Neuronal stem cell (in vitro differentiated cells): ENCODE measurements around the gene AOC2.

Experiments
- DNase-seq: peaks from one replicate; pipeline ENCODE4 v3.0.0-alpha.2; 2013; ENCODE audit warnings: low spot score
- H2AFZ ChIP-seq: one replicate; pipeline ENCODE4 v1.6.1; 2013; ENCODE audit warnings: mild to moderate bottlenecking, low read length, inconsistent platforms
- H2AK5ac ChIP-seq: 2 replicates; pipeline ENCODE4 v1.6.1; 2013; ENCODE audit warnings: low read depth, mild to moderate bottlenecking, inconsistent platforms, low read length, moderate library complexity, mixed read lengths
- H2BK120ac ChIP-seq: 2 replicates; pipeline ENCODE4 v1.6.1; 2013; ENCODE audit warnings: low read depth, mild to moderate bottlenecking, inconsistent platforms, low read length, moderate library complexity, mixed read lengths
- H2BK12ac ChIP-seq: one replicate; pipeline ENCODE4 v1.6.1; 2013; ENCODE audit warnings: low read length, inconsistent platforms
- H2BK15ac ChIP-seq: 2 replicates; pipeline ENCODE4 v1.6.1; 2013; ENCODE audit warnings: mild to moderate bottlenecking, low read length, inconsistent platforms, mixed read lengths
- H2BK5ac ChIP-seq: one replicate; pipeline ENCODE4 v1.6.1; 2013; ENCODE audit warnings: inconsistent platforms, mild to moderate bottlenecking, low read length, moderate library complexity
- H3K14ac ChIP-seq: one replicate; pipeline ENCODE4 v1.6.1; 2013; ENCODE audit warnings: low read length, inconsistent platforms
- H3K18ac ChIP-seq: 2 replicates; pipeline ENCODE4 v1.6.1; 2013; ENCODE audit warnings: low read length, inconsistent platforms
- H3K23ac ChIP-seq: 2 replicates; pipeline ENCODE4 v1.6.1; 2013; ENCODE audit warnings: low read depth, mild to moderate bottlenecking, mixed read lengths, low read length, inconsistent platforms; ENCODE audit not compliant: poor library complexity
- H3K27ac ChIP-seq: replicated peaks from 3 replicates; pipeline ENCODE4 v1.5.1; 2013; ENCODE audit warnings: low read length, inconsistent platforms
- H3K27me3 ChIP-seq, 3 experiments: 2 replicates each; pipeline ENCODE4 v1.6.1; 2013; ENCODE audit warnings: low read length in 3 of 3, mild to moderate bottlenecking in 2 of 3, inconsistent platforms in 1 of 3, low read depth in 1 of 3, mixed read lengths in 1 of 3, moderate library complexity in 1 of 3; ENCODE audit not compliant: control insufficient read depth in 3 of 3, insufficient read depth in 3 of 3
- H3K36me3 ChIP-seq, 2 donors: replicated peaks in 1 of 2; 2 replicates each; pipeline ENCODE4 v1.6.1; 2013; ENCODE audit warnings: low read length in 2 of 2; ENCODE audit not compliant: control insufficient read depth in 2 of 2, insufficient read depth in 2 of 2
- H3K4ac ChIP-seq: 2 replicates; pipeline ENCODE4 v1.6.1; 2013; ENCODE audit warnings: inconsistent platforms, mild to moderate bottlenecking, low read length, moderate library complexity
- H3K4me1 ChIP-seq, 2 donors: 1 replicate in 1 of 2; 2 replicates in 1 of 2; pipeline ENCODE4 v1.6.1; 2013; ENCODE audit warnings: low read length in 2 of 2, low read depth in 1 of 2; ENCODE audit not compliant: control insufficient read depth in 2 of 2, insufficient read depth in 1 of 2
- H3K4me2 ChIP-seq: one replicate; pipeline ENCODE4 v1.6.1; 2013; ENCODE audit warnings: mild to moderate bottlenecking, low read length, inconsistent platforms; ENCODE audit not compliant: insufficient read depth, poor library complexity, severe bottlenecking
- H3K4me3 ChIP-seq, 2 donors: 2 replicates each; pipeline ENCODE4 v1.5.1; 2013; ENCODE audit warnings: low read length in 2 of 2, mild to moderate bottlenecking in 2 of 2, inconsistent platforms in 1 of 2, moderate library complexity in 1 of 2
- H3K79me1 ChIP-seq: one replicate; pipeline ENCODE4 v1.6.1; 2013; ENCODE audit warnings: low read depth, mild to moderate bottlenecking, inconsistent platforms, low read length, moderate library complexity
- H3K9ac ChIP-seq: one replicate; pipeline ENCODE4 v1.6.1; 2013; ENCODE audit warnings: mild to moderate bottlenecking, low read depth, low read length, inconsistent platforms; ENCODE audit not compliant: poor library complexity
- H3K9me3 ChIP-seq, 2 donors: replicated peaks in 1 of 2; 2 replicates each; pipeline versions ENCODE3 to v1.6.1; 2013; ENCODE audit warnings: low read length in 2 of 2, mild to moderate bottlenecking in 2 of 2, inconsistent platforms in 1 of 2, low read depth in 1 of 2, mixed read lengths in 1 of 2, moderate library complexity in 1 of 2; ENCODE audit not compliant: control insufficient read depth in 2 of 2, insufficient read depth in 1 of 2
- H4K8ac ChIP-seq: one replicate; pipeline ENCODE4 v1.6.1; 2013; ENCODE audit warnings: low read depth, mild to moderate bottlenecking, inconsistent platforms, low read length, moderate library complexity
- H4K91ac ChIP-seq: one replicate; pipeline ENCODE4 v1.6.1; 2013; ENCODE audit warnings: low read length, low read depth, mild to moderate bottlenecking, inconsistent platforms; ENCODE audit not compliant: poor library complexity
- WGBS, 2 donors: extraction: QIAGEN DNeasy Blood & Tissue Kit; methylation state at CpG; one replicate each; pipeline ENCODE4 v1.1.7; 2013; ENCODE audit warnings: missing lambda C conversion rate in 2 of 2, mixed read lengths in 1 of 2; ENCODE audit not compliant: insufficient read length in 2 of 2, insufficient replicate concordance in 1 of 2; ENCODE audit errors: extremely low coverage in 2 of 2; 5-methylcytosine and 5-hydroxymethylcytosine counted together

The AOC2 gene

GRCh38 chr17:42893359-42893758 lies 49.0 kb downstream of the AOC2 start:
- H2AK5ac ChIP-seq: no peak overlapping the region
- H3K23ac ChIP-seq: no peak overlapping the region
- H3K4ac ChIP-seq: no peak overlapping the region
- no peak overlapping the region for H2AFZ ChIP-seq
- no peaks in the 10 kb centered on the region for H3K36me3 ChIP-seq
- no peak overlapping the region for H3K9ac ChIP-seq
- DNase-seq: no peak
- H4K8ac ChIP-seq: no peak overlapping the region
- H3K27me3 ChIP-seq: peaks cover 0 to 47% (median 0%) of the 10 kb centered on the region in 3 experiments
- H3K4me2 ChIP-seq: no peak overlapping the region
- no peak overlapping the region for H2BK15ac ChIP-seq
- H3K4me1 ChIP-seq: peaks cover 0 to 4% of the 10 kb centered on the region in 2 donors
- no peak overlapping the region for H2BK12ac ChIP-seq
- H3K79me1 ChIP-seq: no peaks in the 10 kb centered on the region
- no peak overlapping the region for H3K4me3 ChIP-seq
- peaks cover 0 to 4% of the 10 kb centered on the region in 2 donors for H3K9me3 ChIP-seq
- H3K18ac ChIP-seq: no peak overlapping the region
- H3K27ac ChIP-seq: no peak overlapping the region
- H2BK120ac ChIP-seq: no peak overlapping the region
- no peak overlapping the region for H4K91ac ChIP-seq
- no peak overlapping the region for H2BK5ac ChIP-seq
- no peak overlapping the region for H3K14ac ChIP-seq
- WGBS, 2 donors: no CpG with 5 or more reads among the region's 4 CpGs

GRCh38 chr17:42894283-42895184 lies 50.2 kb downstream of the AOC2 start:
- H3K27me3 ChIP-seq: peaks cover 0 to 40% (median 0%) of the 10 kb centered on the region in 3 experiments
- no peak overlapping the region for H3K4me2 ChIP-seq
- no peaks in the 10 kb centered on the region for H3K79me1 ChIP-seq
- H2BK5ac ChIP-seq: no peak overlapping the region
- H2BK12ac ChIP-seq: no peak overlapping the region
- no peak for DNase-seq
- no peak overlapping the region for H2AFZ ChIP-seq
- peaks cover 0 to 4% of the 10 kb centered on the region in 2 donors for H3K4me1 ChIP-seq
- no peak overlapping the region for H4K8ac ChIP-seq
- no peak overlapping the region for H3K9ac ChIP-seq
- no peaks in the 10 kb centered on the region for H3K36me3 ChIP-seq
- no peak overlapping the region for H3K18ac ChIP-seq
- H3K14ac ChIP-seq: no peak overlapping the region
- H2BK120ac ChIP-seq: no peak overlapping the region
- H2BK15ac ChIP-seq: no peak overlapping the region
- no peaks in the 10 kb centered on the region for H3K9me3 ChIP-seq
- H3K4ac ChIP-seq: no peak overlapping the region
- no peak overlapping the region for H2AK5ac ChIP-seq
- no peak overlapping the region for H3K23ac ChIP-seq
- WGBS, 2 donors: no CpG with 5 or more reads among the region's 12 CpGs
- no peak overlapping the region for H3K27ac ChIP-seq
- no peak overlapping the region for H4K91ac ChIP-seq
- no peak overlapping the region for H3K4me3 ChIP-seq

- Histone ChIP-seq H3K9me3 (no peaks in the 10 kb centered on the region), H3K4me1 (peaks cover 0 to 4% of the 10 kb centered on the region in 2 donors), H4K91ac (no peak overlapping the region), H4K8ac (no peak overlapping the region), H3K4me3 (no peak overlapping the region), H3K36me3 (no peaks in the 10 kb centered on the region), H2AFZ (no peak overlapping the region), H3K27me3 (peaks cover 0 to 39% (median 0%) of the 10 kb centered on the region in 3 experiments), H2BK5ac (no peak overlapping the region), H2BK12ac (no peak overlapping the region), H3K18ac (no peak overlapping the region), H2BK120ac (no peak overlapping the region), H3K9ac (no peak overlapping the region), H2BK15ac (no peak overlapping the region), H3K23ac (no peak overlapping the region), H3K4me2 (no peak overlapping the region), H3K79me1 (no peaks in the 10 kb centered on the region), H3K4ac (no peak overlapping the region), H2AK5ac (no peak overlapping the region), H3K27ac (no peak overlapping the region), H3K14ac (no peak overlapping the region)
- WGBS, 2 donors: no CpG with 5 or more reads among the region's 2 CpGs
- no peak for DNase-seq
Observed at GRCh38 chr17:42895185-42895555, 50.8 kb downstream of the AOC2 start.

GRCh38 chr17:42898147-42898811 lies 53.9 kb downstream of the AOC2 start:
- H3K4me1 ChIP-seq: no peaks in the 10 kb centered on the region
- H3K4me2 ChIP-seq: no peak overlapping the region
- H2BK120ac ChIP-seq: no peak overlapping the region
- no peak overlapping the region for H2AK5ac ChIP-seq
- no peak overlapping the region for H2BK15ac ChIP-seq
- H3K27me3 ChIP-seq: peaks cover 0 to 33% (median 0%) of the 10 kb centered on the region in 3 experiments
- H3K27ac ChIP-seq: no peak overlapping the region
- H4K8ac ChIP-seq: no peak overlapping the region
- no peaks in the 10 kb centered on the region for H3K9me3 ChIP-seq
- no peak overlapping the region for H3K18ac ChIP-seq
- H3K23ac ChIP-seq: no peak overlapping the region
- no peak overlapping the region for H3K9ac ChIP-seq
- H3K4ac ChIP-seq: no peak overlapping the region
- no peak overlapping the region for H3K14ac ChIP-seq
- no peaks in the 10 kb centered on the region for H3K36me3 ChIP-seq
- H2AFZ ChIP-seq: no peak overlapping the region
- H2BK5ac ChIP-seq: no peak overlapping the region
- WGBS, 2 donors: no CpG with 5 or more reads among the region's 7 CpGs
- no peak overlapping the region for H3K4me3 ChIP-seq
- no peak for DNase-seq
- H2BK12ac ChIP-seq: no peak overlapping the region
- H4K91ac ChIP-seq: no peak overlapping the region
- no peaks in the 10 kb centered on the region for H3K79me1 ChIP-seq
